ENCODE data around the gene RAB11FIP4.

The RAB11FIP4 gene

DNA sequence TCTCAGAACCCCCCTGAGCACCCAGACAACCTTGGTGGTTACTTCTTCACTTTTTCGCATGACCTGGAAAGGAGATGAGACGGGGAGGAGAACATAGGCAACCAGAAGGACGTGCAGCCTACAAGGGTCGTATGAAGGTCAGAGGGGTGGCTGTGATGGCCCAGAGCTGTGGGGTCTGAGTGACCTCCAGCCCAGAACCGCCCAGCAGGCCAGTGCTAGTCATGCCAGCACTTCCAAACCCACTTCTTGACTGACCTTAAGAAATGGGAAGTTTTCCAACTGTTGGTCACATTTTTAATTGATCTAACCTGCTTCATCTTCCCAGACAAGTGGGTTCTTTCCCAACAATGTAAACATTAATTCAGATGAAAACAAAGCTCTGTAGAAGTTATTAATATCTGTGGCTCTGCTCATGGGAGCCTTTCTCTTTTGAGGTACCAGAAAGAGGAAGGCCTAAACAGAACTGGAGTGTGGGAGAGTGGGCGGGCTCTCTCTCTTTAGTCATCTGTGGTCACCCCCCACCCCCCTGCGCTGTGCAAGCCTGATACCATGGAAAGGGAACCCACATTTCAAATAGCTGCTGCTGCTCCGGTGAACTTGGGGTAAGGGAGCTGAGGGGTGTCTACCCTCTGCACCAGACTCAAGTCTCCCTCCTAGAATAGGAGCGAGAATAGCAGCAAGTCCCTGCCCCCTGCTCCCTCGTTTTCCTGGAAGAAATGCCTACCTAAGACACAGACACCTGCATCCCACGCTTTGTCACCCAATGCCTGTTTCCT is 101.6 kb downstream of the RAB11FIP4 start (continued):
- TF ChIP-seq ZNF488 (tag by site-specific recombination; IDR thresholded peaks at IDR 0.05) (no peak), ZNF660 (tag by site-specific recombination; IDR thresholded peaks at IDR 0.05) (no peak), ZNF146 (tag by site-specific recombination; IDR thresholded peaks at IDR 0.05) (no peak)

DNA sequence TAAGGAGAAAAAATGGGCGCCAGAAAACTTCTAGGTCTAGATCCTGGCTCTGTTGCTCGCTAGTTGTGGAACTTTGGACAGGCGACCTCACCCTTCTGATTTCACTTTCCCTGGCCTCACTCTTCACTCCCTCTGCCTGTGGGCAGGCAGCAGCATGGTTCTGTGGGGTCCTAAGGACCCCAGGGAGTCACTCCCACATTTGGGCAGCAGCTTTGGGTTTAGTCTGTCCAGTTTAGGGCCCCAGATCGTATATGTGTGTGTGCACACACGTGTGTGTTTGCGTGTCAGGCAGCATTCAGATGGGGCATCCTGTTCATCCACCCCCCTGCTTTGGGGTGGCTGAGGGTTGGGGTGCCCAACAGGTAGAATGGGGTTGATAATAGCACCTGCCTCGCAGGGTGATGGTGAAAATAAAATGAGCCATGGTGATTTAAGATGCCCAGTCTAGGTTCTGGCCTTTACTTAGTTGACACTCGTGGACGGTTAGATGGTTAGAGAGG is 102.2 kb downstream of the RAB11FIP4 start:
- Histone ChIP-seq H3K36me3 (ENCODE audit: control insufficient read depth in 2 of 2, insufficient read depth in 1 of 2, low read length in 2 of 2) (no peaks in the 10 kb centered on the region), H3K4me3 (ENCODE audit: low read depth, low read length) (no peak overlapping the region), H3K27ac (ENCODE audit: extremely low read depth, low read depth, low read length) (no peak overlapping the region), H3K4me1 (ENCODE audit: control insufficient read depth, insufficient read depth, low read length) (no peaks in the 10 kb centered on the region; the same call in 1 of the 2 replicates), H3K9me3 (ENCODE audit: control insufficient read depth, insufficient read depth, low read depth, low read length) (no peaks in the 10 kb centered on the region)
- ChIA-PET POLR2A (no interaction called here), CTCF (interaction anchor here (1.6 kb wide), 1 partner anchor 21 kb away, joined by 3 read pairs; no protein-coding TSS in a partner anchor)
- no peak for TF ChIP-seq ZBTB7A (tag by site-specific recombination; IDR thresholded peaks at IDR 0.05; ENCODE audit: low read depth)
- TF ChIP-seq, protein P1, sequence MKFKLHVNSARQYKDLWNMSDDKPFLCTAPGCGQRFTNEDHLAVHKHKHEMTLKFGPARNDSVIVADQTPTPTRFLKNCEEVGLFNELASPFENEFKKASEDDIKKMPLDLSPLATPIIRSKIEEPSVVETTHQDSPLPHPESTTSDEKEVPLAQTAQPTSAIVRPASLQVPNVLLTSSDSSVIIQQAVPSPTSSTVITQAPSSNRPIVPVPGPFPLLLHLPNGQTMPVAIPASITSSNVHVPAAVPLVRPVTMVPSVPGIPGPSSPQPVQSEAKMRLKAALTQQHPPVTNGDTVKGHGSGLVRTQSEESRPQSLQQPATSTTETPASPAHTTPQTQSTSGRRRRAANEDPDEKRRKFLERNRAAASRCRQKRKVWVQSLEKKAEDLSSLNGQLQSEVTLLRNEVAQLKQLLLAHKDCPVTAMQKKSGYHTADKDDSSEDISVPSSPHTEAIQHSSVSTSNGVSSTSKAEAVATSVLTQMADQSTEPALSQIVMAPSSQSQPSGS (tag by site-specific recombination; IDR thresholded peaks at IDR 0.05; ENCODE audit: low read depth): no peak
- no peak for TF ChIP-seq ZNF629 (tag by site-specific recombination; IDR thresholded peaks at IDR 0.05)
- TF ChIP-seq GLIS1 (tag by site-specific recombination; IDR thresholded peaks at IDR 0.05): no peak
- no peak for TF ChIP-seq ZNF600 (tag by site-specific recombination; IDR thresholded peaks at IDR 0.05)
- TF ChIP-seq, protein P2, sequence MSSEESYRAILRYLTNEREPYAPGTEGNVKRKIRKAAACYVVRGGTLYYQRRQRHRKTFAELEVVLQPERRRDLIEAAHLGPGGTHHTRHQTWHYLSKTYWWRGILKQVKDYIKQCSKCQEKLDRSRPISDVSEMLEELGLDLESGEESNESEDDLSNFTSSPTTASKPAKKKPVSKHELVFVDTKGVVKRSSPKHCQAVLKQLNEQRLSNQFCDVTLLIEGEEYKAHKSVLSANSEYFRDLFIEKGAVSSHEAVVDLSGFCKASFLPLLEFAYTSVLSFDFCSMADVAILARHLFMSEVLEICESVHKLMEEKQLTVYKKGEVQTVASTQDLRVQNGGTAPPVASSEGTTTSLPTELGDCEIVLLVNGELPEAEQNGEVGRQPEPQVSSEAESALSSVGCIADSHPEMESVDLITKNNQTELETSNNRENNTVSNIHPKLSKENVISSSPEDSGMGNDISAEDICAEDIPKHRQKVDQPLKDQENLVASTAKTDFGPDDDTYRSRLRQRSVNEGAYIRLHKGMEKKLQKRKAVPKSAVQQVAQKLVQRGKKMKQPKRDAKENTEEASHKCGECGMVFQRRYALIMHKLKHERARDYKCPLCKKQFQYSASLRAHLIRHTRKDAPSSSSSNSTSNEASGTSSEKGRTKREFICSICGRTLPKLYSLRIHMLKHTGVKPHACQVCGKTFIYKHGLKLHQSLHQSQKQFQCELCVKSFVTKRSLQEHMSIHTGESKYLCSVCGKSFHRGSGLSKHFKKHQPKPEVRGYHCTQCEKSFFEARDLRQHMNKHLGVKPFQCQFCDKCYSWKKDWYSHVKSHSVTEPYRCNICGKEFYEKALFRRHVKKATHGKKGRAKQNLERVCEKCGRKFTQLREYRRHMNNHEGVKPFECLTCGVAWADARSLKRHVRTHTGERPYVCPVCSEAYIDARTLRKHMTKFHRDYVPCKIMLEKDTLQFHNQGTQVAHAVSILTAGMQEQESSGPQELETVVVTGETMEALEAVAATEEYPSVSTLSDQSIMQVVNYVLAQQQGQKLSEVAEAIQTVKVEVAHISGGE (tag by site-specific recombination; conservative IDR thresholded peaks at IDR 0.05; ENCODE audit: low read depth): no peak
- TF ChIP-seq KLF9 (tag by site-specific recombination; IDR thresholded peaks at IDR 0.05; ENCODE audit: low read depth): no peak
- no peak for TF ChIP-seq ZNF707 (tag by site-specific recombination; IDR thresholded peaks at IDR 0.05)
- TF ChIP-seq, protein P3, sequence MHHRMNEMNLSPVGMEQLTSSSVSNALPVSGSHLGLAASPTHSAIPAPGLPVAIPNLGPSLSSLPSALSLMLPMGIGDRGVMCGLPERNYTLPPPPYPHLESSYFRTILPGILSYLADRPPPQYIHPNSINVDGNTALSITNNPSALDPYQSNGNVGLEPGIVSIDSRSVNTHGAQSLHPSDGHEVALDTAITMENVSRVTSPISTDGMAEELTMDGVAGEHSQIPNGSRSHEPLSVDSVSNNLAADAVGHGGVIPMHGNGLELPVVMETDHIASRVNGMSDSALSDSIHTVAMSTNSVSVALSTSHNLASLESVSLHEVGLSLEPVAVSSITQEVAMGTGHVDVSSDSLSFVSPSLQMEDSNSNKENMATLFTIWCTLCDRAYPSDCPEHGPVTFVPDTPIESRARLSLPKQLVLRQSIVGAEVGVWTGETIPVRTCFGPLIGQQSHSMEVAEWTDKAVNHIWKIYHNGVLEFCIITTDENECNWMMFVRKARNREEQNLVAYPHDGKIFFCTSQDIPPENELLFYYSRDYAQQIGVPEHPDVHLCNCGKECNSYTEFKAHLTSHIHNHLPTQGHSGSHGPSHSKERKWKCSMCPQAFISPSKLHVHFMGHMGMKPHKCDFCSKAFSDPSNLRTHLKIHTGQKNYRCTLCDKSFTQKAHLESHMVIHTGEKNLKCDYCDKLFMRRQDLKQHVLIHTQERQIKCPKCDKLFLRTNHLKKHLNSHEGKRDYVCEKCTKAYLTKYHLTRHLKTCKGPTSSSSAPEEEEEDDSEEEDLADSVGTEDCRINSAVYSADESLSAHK (tag by site-specific recombination; IDR thresholded peaks at IDR 0.05): no peak
- no peak for TF ChIP-seq SP7 (tag by site-specific recombination; IDR thresholded peaks at IDR 0.05)
- no peak for TF ChIP-seq ZNF558 (tag by site-specific recombination; IDR thresholded peaks at IDR 0.05)
- TF ChIP-seq, protein P4, sequence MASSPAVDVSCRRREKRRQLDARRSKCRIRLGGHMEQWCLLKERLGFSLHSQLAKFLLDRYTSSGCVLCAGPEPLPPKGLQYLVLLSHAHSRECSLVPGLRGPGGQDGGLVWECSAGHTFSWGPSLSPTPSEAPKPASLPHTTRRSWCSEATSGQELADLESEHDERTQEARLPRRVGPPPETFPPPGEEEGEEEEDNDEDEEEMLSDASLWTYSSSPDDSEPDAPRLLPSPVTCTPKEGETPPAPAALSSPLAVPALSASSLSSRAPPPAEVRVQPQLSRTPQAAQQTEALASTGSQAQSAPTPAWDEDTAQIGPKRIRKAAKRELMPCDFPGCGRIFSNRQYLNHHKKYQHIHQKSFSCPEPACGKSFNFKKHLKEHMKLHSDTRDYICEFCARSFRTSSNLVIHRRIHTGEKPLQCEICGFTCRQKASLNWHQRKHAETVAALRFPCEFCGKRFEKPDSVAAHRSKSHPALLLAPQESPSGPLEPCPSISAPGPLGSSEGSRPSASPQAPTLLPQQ (tag by site-specific recombination; IDR thresholded peaks at IDR 0.05): no peak
- no peak for TF ChIP-seq ZNF394 (tag by site-specific recombination; IDR thresholded peaks at IDR 0.05; ENCODE audit: borderline replicate concordance)
- TF ChIP-seq ZNF830 (tag by site-specific recombination; IDR thresholded peaks at IDR 0.05; ENCODE audit: low read depth): no peak
- TF ChIP-seq ZNF175 (tag by site-specific recombination; IDR thresholded peaks at IDR 0.05): no peak
- no peak for TF ChIP-seq ZFP41 (tag by site-specific recombination; IDR thresholded peaks at IDR 0.05; ENCODE audit: borderline replicate concordance)
- TF ChIP-seq GLI2 (tag by site-specific recombination; IDR thresholded peaks at IDR 0.05; ENCODE audit: borderline replicate concordance, low read depth): no peak
- TF ChIP-seq YY2 (tag by site-specific recombination; IDR thresholded peaks at IDR 0.05): no peak
- no peak for TF ChIP-seq ZNF2 (tag by site-specific recombination; IDR thresholded peaks at IDR 0.05)
- no peak for TF ChIP-seq OSR2 (tag by site-specific recombination; IDR thresholded peaks at IDR 0.05)

Data from HEK293 (cell line).